HepG2 (cell line): ENCODE results near the gene SERTAD3. TPM values are rescaled to one million over a fixed set of nuclear protein-coding genes. Genes with fewer than 3 reads are reported as not detected.

ENCODE experiments used
- CBX1 ChIP-seq: IDR thresholded peaks from one replicate; pipeline ENCODE4 v1.6.1; 2016; ENCODE audit warnings: antibody characterized with exemption, low read depth
- CBX5 ChIP-seq: sonication (generic); formaldehyde crosslinking; IDR thresholded peaks from 2 replicates; pipeline ENCODE4 v1.4.0; 2020; ENCODE audit warnings: missing genetic modification reagents, borderline replicate concordance
- CTCF ChIP-seq: sonication (generic); formaldehyde crosslinking; IDR thresholded peaks from 2 replicates; pipeline ENCODE4 v1.5.0; 2020; ENCODE audit warnings: mild to moderate bottlenecking, missing genetic modification reagents, moderate library complexity
- GMEB1 ChIP-seq: sonication (generic); formaldehyde crosslinking; IDR thresholded peaks from 2 replicates; pipeline ENCODE4 v1.5.1; 2020; ENCODE audit warnings: missing genetic modification reagents, mild to moderate bottlenecking, borderline replicate concordance
- NCOA2 ChIP-seq: sonication (generic); formaldehyde crosslinking; IDR thresholded peaks from 2 replicates; pipeline ENCODE4 v1.8.0; 2022; ENCODE audit warnings: inconsistent platforms
- NFIB ChIP-seq: sonication (generic); formaldehyde crosslinking; IDR thresholded peaks from 2 replicates; pipeline ENCODE4 v1.9.0; 2021; ENCODE audit warnings: missing genetic modification reagents, mild to moderate bottlenecking, borderline replicate concordance
- NPAS2 ChIP-seq: sonication (generic); formaldehyde crosslinking; IDR thresholded peaks from 2 replicates; pipeline ENCODE4 v1.8.0; 2022; ENCODE audit warnings: mild to moderate bottlenecking, missing genetic modification reagents, borderline replicate concordance
- RNF2 ChIP-seq: fragments of 450-650 bp; conservative IDR thresholded peaks from 2 replicates; pipeline ENCODE4 v1.6.1; 2016; ENCODE audit warnings: low read depth
- SP4 ChIP-seq: sonication (generic); formaldehyde crosslinking; IDR thresholded peaks from 2 replicates; pipeline ENCODE4 v1.8.1; 2023; ENCODE audit warnings: mild to moderate bottlenecking, missing genetic modification reagents
- ZBTB39 ChIP-seq: sonication (generic); formaldehyde crosslinking; IDR thresholded peaks from 2 replicates; pipeline ENCODE4 v1.5.0; 2020; ENCODE audit warnings: missing genetic modification reagents
- ZNF30 ChIP-seq: sonication (generic); formaldehyde crosslinking; IDR thresholded peaks from 2 replicates; pipeline ENCODE4 v1.5.0; 2020; ENCODE audit warnings: mild to moderate bottlenecking, missing genetic modification reagents
- ZNF770 ChIP-seq: sonication (generic); formaldehyde crosslinking; IDR thresholded peaks from 2 replicates; pipeline ENCODE4 v1.5.0; 2020; ENCODE audit warnings: mild to moderate bottlenecking, missing genetic modification reagents
- ZNF782 ChIP-seq: sonication (generic); formaldehyde crosslinking; IDR thresholded peaks from 2 replicates; pipeline ENCODE4 v1.4.0; 2020; ENCODE audit warnings: missing genetic modification reagents, mild to moderate bottlenecking, borderline replicate concordance
- ZNF788 ChIP-seq: sonication (generic); formaldehyde crosslinking; IDR thresholded peaks from 2 replicates; pipeline ENCODE4 v1.5.0; 2020; ENCODE audit warnings: mild to moderate bottlenecking, missing genetic modification reagents, borderline replicate concordance
- ZSCAN20 ChIP-seq: sonication (generic); formaldehyde crosslinking; IDR thresholded peaks from 2 replicates; pipeline ENCODE4 v1.4.0; 2020; ENCODE audit warnings: missing genetic modification reagents, mild to moderate bottlenecking, borderline replicate concordance
- polyA plus RNA-seq, 8 experiments: library from polyadenylated mRNA; depleted of rRNA in 3 of 8; stranded (reverse) in 7 of 8; unstranded in 1 of 8; fragments of >200 nt; fragmentation: Illumina TruSeq in 4 of 8; extraction: Trizol in 4 of 8; gene quantifications; 2 replicates each; pipeline versions ENCODE4 v1.2.1 to v1.2.3, GENCODE V29; 2011 to 2016; ENCODE audit warnings: low read depth in 4 of 8, missing spikeins in 1 of 8, mixed read lengths in 1 of 8; ENCODE audit not compliant: insufficient read depth in 1 of 8
- total RNA-seq, 5 experiments: library from RNA; depleted of rRNA; stranded (reverse); fragments of >200 nt; fragmentation: Illumina TruSeq; extraction: Trizol; gene quantifications; 2 replicates each; pipeline ENCODE4 v1.2.3, GENCODE V29; 2016; ENCODE audit warnings: low read depth in 1 of 5

The SERTAD3 gene
- total and polyA plus RNA-seq, 2 of the 13 experiments (the other 11 are each of a cell fraction or from before 2014, with no cell fraction given): 9.6 to 16.9 TPM

GRCh38 chr19:40433391-40434216 is 10.5 kb downstream of the SERTAD3 start (continued):
- TF ChIP-seq ZSCAN20 (CRISPR knock-in tag): no peak
- no peak for TF ChIP-seq CTCF
- TF ChIP-seq CBX5: no peak
- peak; percentile 19; the same call in 1 of the 2 replicates for TF ChIP-seq NCOA2
- no peak for TF ChIP-seq NPAS2 (CRISPR knock-in tag)
- TF ChIP-seq CBX1: no peak
- peak; percentile 53; the same call in 1 of the 2 replicates for TF ChIP-seq ZNF770
- no peak for TF ChIP-seq ZNF782
- no peak for TF ChIP-seq RNF2
- peak; percentile 36; the same call in 1 of the 2 replicates for TF ChIP-seq ZNF788 (CRISPR knock-in tag)
- TF ChIP-seq NFIB: no peak
- TF ChIP-seq ZBTB39 (CRISPR knock-in tag): no peak
- no peak for TF ChIP-seq GMEB1 (CRISPR knock-in tag)
- TF ChIP-seq ZNF30 (CRISPR knock-in tag): no peak
- TF ChIP-seq SP4 (CRISPR knock-in tag): peak; percentile 54; the same call in 1 of the 2 replicates
